IPS-NIHi7 (cell line): ENCODE data around the gene MUCL3.
"Not testable (repeated sequence)": the region's sequence is repeated elsewhere in the genome, so short reads cannot be mapped to it uniquely, and the experiment has no call there.

Source experiments
- DNase-seq: peaks from one replicate; pipeline ENCODE4 v3.0.0; 2012; ENCODE audit warnings: mixed read lengths; ENCODE audit errors: extremely low spot score

MUCL3 gene

DNA sequence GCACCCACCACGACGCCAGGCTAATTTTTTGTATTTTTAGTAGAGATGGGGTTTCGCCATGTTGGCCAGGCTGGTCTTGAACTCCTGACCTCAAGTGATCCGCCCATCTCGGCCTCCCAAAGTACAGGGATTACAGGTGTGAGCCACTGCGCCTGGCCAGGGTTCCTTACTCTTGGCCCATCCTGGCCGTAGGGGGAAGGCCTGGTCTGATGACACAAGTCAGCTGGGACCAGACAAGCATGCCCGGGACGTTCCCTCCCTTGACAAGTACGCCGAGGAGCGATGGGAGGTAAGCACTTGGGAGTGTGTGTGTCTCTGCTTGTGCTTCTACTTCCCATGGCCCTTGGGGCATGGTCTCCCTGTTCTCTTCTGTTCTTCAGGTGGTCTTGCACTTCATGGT is 30.3 kb upstream of the MUCL3 start:
- DNase-seq: not testable (repeated sequence)

DNA sequence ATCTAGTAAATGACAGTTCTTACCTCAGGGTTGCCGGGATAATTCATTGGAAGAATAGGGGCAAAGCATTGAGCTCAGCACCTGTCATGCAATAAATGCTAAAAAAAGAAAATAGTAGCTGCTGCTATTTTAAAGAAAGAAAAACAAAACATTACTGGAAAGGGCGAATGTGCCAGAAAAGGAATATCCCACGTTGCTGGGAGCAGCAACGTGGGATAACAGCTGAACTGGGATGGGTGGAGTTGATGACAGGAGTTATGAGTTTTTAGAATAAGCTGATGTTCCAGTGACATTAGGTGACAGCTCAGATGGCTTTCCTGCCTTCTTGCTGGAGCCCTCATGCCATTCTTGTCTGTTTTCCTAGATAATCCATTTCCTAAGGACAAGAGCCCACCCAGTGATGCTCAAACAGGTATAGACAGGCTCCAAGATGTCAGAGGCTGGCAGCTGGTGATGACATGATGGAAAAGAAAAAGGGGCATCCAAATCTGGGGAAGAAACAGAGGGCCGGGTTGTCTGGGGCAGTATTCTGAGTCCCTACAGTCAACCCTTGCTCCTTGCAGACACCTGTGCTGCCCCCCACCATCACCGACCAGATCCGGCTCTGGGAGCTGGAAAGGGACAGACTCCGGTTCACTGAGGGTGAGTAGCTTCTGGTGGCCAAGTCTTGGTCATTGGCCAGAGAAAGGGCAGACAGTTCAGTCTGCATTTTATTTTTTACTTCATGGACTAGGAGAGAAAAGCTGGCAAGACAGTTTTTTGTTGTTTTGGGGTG is 27.8 kb upstream of the MUCL3 start:
- no peak for DNase-seq

DNA sequence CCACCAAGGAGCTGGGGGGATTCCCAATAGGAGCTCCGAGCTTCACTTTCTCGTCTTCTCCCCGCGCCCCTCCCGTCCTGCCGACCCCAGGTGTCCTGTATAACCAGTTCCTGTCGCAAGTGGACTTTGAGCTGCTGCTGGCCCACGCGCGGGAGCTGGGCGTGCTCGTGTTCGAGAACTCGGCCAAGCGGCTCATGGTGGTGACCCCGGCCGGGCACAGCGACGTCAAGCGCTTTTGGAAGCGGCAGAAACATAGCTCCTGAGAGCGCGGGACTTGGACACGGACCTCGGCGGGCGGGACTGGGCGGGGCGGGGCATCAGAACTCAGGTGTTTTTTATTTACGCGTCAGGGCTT is 27.1 kb upstream of the MUCL3 start:
- DNase-seq: no peak

DNA sequence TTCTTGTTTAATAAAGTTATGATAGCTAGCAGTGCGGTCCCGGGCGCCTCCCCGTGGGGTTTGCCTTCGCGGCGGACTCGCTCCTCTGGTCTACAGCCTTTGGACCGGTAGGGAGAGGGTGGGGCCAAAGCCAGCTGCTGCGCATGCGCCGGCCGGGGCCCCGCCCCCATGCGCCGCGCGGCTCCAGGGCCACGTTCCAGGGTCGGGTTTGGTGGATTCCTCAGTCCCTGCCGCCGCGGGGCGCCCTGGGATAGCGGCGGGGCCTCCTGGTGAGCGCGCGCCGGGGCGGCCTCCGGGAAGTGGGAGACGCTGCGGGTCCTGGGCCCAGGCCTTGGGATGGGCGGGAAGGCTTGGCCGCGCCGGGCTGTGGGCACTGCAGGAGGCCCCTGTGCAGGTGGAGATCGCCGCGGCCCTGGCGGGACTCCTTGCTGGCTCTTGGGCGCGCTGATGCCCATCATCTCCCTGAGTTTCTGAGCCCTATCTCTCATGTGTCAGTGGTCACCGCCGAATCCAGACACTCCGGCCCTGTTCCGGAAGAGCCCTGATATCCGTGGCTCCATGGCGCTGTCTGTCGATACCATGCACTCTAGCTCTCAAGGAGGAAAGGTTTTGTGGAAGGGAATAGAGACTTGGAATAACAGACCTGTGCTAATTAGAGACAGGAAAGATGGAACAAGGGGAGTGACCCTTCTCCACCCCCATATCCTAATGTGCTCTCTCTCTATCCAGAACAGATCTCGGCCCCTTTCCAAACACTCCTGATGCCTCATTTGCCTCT is 26.5 kb upstream of the MUCL3 start, which contains the start of gene VARS2:
VARS2 (plus strand) TSS at position 163 of the 778 bp plus-strand sequence; CDS start at position 762, 599 bp downstream.
- peak; percentile 98 for DNase-seq

DNA sequence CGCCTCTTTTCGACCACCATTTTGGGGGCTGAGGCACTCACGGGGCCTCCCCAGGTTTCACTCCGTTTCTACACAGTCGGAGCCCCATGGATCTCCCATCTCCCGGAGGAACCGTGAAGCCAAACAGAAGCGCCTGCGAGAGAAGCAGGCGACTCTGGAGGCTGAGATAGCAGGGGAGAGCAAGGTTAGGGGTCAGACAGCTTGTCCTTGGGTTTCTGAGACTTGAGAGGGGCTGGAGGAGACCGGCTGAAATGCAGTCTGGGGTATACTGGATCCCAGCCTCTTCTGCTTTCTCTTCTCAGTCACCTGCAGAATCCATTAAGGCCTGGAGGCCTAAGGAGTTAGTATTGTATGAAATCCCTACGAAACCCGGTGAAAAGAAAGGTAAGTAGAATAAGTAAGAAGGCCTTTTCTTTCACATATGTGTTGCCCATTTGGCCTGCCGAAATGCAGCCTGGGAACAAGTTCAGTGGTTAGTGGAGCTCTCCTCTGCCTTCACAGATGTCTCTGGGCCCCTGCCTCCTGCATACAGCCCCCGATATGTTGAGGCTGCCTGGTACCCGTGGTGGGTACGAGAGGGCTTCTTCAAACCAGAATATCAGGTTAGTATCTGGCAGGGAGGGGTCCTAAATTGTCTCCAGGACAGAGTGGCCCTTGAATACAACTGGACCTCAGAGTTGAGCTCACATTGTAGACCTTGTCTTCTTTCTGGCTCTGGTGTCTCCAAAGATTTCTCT is 25.8 kb upstream of the MUCL3 start:
- no peak for DNase-seq

DNA sequence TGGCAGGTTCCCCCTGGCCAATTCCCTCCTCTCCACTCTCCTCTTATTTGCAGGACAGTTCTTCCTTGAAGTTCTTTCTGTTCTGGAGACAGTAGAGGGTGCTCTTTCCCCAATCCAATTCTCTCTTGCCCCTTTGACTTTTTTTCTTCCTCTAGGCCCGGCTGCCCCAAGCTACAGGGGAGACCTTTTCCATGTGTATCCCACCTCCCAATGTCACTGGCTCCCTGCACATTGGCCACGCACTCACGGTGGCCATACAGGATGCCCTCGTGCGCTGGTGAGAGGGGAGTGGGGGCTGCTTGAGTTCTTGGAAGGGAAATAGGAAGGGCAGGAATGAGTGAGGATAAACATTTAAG is 25.2 kb upstream of the MUCL3 start:
- peak; percentile 88 for DNase-seq

DNA sequence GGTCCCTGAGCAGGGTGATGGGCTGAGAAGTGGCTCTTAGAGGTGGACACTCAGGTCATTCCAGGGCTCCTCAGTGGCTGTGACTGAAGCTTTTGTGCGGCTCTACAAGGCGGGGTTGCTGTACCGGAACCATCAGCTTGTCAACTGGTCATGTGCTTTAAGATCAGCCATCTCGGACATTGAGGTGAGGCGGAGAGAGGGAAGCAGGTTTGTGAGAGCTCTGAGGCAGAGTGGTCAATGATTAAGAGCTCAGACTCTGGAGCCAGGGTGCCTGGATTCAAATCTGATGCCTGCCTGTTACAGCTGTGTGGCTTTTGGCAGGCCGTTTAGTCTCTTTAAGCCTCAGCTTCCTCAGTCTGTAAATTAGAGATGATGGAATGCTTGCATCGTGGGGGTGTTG is 23.7 kb upstream of the MUCL3 start:
- DNase-seq: no peak

DNA sequence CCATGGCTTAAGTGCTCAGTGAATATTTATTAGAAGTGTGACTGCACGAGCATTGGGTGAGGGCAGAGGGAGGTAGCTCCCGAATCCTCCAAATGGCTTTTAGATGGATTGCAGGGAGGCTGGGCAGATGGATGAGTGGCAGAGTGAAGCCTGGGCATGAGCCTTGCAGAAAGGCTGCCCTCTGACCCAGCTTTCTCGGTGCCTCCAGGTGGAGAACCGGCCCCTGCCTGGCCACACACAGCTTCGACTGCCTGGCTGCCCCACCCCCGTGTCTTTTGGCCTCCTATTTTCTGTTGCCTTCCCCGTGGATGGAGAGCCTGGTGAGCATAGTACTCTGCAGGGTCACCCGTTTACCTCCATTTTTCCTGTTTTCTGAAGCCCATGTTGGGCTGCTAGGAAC is 23.3 kb upstream of the MUCL3 start:
- DNase-seq: no peak

DNA sequence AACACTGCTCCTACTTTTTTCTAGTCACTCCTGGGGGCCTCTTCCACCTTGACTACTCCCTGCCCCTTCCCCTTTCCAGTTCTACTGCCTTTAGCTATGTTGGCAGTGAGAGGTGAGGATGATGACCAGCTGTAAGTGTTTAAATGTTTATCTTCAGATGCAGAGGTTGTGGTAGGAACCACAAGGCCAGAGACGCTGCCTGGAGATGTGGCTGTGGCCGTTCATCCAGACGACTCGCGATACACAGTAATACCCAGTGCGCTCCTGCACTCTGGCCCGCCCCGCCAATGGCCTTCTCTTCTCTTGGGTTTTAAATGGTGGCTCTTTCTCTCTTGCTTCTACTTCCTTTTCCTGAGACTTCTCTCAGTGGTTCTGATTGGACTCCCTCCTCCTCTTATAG is 22.1 kb upstream of the MUCL3 start:
- DNase-seq: no peak

DNA sequence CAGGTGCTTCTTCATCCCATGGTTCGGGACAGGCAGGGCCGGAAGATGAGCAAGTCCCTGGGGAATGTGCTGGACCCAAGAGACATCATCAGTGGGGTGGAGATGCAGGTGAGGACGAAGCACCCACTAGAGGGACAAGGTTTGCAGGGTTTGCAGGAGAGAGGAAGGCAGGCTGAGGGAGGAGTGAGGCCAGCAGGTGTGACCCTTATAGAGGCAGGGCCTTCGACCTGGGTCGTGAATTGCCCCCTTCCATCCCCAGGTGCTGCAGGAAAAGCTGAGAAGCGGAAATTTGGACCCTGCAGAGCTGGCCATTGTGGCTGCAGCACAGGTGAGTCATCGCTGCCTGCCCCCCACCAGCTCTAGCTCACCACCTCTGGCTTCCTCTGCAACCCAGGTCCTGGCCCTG is 18.3 kb upstream of the MUCL3 start:
- DNase-seq: peak; percentile 30

DNA sequence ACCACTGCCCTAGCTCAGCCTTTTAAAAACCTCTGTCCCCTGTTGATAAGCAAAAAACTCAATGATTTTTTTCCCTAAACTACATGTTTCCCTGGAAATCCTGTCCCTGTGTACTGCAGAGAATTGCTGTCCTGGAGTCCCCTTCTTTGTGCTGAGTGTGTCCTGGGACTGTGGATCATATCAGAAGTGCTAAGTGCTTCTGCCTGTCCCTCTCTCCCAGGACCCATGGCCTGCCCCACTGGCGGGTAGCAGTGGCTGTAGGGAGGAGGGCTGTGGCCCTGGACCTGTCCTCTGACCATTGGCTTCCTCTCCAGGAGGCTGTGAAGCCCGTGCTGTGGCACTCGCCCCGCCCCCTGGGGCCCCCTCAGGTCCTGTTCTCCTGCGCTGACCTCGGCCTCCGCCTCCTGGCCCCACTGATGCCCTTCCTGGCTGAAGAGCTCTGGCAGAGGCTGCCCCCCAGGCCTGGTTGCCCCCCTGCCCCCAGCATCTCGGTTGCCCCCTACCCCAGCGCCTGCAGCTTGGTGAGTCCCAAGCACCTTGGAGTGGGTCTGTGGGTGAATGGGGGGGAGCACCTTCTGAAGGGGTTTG is 16.6 kb upstream of the MUCL3 start:
- DNase-seq: not testable (repeated sequence)

DNA sequence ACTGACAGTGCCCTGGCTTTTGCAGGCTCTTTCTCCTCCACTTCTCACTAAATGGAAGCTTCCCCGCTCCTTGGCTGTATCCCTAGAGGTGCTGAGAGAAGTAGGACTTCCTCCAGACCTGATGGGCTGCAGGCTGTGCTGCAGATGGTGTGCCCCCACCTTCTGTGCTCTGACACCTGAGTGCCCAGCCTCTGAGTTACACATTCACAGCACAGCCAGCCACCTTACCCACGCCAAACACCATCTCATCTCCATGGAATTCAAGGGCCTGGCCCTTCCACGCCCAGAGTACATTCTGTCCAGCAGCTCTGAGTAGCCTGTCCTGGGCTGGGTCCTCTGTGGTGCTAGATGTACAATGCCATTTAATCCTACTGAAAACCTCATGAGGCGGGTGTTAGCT is 14.1 kb upstream of the MUCL3 start:
- no peak for DNase-seq

DNA sequence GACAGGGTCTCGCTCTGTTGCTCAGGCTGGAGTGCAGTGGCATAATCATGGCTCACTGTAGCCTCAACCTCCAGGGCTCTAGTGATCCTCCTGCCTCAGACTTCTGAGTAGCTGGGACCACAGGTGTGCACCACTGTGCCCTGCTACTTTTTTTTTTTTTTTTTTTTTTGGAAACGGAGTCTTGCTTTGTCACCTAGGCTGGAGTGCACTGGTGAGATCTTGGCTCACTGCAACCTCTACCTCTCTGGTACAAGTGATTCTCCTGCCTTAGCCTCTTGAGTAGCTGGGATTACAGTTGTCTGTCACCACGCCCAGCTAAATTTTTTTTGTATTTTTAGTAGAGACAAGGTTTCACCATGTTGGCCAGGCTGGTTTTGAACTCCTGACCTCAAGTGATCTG is 13.7 kb upstream of the MUCL3 start:
- not testable (repeated sequence) for DNase-seq

DNA sequence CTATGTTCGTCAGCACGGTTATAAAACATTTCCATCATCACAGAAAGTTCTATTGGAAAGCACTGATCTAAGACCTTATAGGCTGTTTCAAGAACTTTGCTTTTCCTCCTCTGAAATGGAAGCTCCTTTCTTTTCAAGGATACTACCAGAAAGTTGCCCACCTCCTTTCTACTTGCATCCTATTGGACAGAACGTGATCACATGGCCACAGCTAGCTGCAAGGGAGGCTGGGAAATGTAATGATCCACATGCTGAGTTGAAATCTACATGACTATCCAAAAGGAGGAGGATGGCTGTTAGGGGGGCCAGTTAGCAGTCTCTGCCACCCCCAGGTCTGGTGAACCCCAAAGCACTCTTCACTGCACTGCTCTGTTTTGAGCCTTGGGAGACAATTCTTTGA is 12.1 kb upstream of the MUCL3 start:
- DNase-seq: no peak

DNA sequence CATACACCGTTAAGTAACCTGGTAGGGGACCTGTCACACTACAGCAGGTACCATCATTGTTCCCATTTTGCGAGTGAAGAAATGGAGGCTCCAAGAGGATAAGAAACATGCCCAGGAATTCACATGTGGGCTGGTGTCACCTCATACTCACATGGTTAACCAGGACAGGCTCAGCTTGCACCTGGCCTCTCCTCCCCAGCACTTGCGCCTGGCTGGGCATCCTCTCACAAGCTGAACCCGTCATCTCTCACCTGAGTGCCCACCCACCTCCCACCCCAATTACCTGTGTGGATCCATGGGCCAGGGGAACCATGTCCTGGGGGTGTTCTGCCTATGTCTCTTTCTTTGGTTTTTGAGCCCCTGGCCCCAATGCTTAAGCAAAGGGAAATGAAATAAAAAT is 10.3 kb upstream of the MUCL3 start:
- no peak for DNase-seq

DNA sequence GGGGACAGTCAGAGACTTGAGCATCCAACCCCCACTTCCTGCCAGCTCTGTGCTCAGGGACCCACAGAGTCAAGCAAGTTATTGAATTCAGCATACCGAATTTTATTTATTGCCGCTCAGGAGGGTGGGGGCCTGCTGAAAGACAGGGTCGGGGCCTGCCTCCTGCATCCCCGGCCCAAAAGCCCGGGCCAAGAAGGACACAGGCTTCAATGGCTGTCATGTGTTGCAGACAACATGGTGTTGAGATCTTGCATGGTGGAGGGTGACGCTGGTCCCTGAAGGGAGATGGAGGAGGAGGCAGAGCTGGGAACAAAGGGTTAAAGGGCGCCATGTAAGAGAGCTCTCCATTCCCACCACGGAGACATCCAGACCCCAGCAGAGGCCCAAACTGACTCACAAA is 9.5 kb upstream of the MUCL3 start:
- no peak for DNase-seq

DNA sequence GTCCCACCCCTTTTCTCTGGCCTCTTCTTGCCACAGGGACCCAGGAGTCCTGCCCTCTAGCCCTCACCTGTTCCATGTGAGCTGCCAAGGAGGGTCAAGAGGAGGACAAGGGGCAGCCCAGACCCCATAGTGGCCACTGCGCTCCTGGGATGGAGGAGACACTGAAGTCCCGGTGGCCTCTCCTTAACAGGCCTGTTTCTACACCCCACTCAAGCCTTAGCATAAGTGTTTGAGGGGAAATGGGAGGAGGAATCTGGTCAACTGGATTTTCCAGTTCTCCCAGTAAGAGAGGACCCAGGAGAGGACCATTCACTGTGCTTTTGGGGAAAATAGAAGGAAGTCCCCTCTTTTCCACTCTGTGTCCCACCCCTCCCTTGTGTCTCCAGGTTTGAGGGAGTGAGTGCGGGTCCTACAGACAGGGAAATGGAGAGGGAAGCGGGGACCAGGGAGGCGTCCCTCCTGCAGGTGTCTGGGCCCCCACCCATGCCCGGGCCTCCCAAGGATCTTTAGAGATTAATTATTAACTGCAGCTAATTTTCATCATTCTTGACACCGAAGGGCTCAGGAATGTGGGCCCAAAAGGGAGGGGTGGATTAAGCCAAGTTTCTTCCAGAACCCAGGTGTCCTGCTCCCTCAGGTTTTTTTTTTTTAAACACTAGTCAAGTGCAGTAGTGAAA is 8.7 kb upstream of the MUCL3 start, which contains the start of gene SFTA2:
SFTA2 (minus strand) TSS at position 202 of the 677 bp plus-strand sequence; CDS start at position 128, 74 bp downstream.
- DNase-seq: no peak

DNA sequence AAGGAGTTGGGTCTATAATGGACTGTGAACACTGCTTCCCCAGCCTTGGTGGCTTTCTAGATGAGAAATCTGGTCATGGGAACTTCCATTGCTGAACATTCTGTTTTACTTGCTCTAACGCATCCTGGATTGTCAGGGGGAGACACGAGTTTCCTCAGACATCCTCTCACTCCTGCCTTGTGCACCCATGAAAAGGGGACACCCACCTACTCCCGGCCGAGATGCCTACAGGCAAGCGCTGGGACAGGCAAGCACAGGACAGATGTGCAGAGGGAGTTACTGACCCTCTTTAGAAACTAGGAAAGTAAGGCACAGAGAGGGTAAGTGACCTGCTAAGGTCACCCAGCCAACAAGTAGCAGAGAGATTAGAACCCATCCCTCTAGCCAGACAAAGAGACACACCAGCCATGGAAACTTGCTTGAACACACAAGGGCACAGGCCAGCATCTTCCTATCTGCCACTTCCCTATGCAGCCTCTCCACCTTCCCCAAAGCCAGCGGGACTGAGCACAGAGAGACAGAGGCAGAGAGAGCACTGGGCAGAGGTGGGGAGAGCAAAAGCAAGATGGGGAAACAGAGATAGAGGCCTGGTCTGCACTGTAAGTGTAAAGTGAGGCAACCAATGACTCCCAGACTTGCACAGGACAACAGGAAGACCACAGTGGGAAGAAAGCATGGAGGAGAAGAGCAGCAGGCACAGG is 8.0 kb upstream of the MUCL3 start:
- no peak for DNase-seq

DNA sequence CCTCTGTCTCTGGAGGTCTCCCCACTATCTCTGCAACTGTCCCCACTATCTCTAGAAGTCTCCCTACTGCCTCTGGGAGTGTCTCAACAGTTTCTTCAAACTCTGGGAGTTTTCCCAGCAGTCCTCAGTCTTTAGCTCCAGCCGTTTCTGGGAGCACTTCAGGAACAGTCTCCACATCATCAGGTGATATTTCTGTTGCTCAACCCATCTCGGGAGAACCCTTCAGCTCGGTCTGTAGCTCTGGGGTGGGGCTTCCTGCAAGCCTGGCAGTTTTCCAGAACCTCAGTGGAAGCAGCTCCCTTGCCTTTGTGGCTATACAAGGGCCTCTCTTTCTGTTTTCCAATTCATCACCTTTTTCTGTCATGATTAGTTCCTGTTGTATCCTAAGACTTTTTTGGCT is 5.8 kb upstream of the MUCL3 start:
- no peak for DNase-seq

DNA sequence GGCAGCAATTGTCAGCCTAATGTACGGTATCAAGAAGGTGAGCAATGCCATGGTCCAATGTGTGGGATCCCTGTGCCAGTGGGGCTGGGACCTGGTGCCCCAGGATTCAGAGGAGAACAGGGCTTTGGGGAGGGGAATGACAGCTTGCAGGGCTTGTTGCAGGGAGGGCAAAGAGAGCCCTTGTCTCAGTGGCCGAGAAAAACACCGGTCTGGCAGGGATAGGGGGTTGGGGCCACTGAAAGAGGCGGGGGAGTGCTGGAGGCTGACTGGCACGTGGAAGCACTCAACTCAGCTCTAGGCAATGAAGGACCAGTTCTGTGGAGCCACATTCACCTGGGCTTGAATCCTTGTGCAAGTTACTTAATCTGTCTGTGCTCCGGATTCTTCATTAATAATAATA is 3.5 kb upstream of the MUCL3 start:
- no peak for DNase-seq

DNA sequence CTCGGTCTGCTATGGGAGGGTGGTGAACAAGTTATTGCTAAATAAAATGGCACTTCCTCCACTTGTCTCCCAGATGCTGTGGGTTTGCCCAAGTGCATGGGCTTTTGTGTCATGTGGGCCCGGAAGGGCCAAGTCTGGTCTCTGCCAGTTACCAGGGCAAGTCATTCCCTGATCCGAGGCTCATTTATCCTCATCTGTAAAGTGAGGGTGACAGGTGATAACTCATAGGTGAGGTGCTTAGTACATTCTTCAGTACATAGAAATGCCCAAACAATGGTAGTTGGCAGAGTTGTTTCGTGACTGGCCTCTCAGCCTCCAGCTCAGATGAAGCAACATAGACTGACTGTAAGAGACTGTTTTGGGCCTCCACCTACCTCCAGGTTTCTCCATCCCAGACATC is 2.0 kb upstream of the MUCL3 start:
- DNase-seq: no peak
